ENCODE data around the gene EIF4E2.
"Not testable (repeated sequence)": the region's sequence is repeated elsewhere in the genome, so short reads cannot be mapped to it uniquely, and the experiment has no call there.

EIF4E2 gene

GRCh38 chr2:232521959-232522622 lies 28.4 kb upstream of the EIF4E2 start:
- DNase-seq (ENCODE audit: low read depth in 3 of 3, low spot score in 1 of 3) = peak; percentile 9 to 75 (median 41)

DNA sequence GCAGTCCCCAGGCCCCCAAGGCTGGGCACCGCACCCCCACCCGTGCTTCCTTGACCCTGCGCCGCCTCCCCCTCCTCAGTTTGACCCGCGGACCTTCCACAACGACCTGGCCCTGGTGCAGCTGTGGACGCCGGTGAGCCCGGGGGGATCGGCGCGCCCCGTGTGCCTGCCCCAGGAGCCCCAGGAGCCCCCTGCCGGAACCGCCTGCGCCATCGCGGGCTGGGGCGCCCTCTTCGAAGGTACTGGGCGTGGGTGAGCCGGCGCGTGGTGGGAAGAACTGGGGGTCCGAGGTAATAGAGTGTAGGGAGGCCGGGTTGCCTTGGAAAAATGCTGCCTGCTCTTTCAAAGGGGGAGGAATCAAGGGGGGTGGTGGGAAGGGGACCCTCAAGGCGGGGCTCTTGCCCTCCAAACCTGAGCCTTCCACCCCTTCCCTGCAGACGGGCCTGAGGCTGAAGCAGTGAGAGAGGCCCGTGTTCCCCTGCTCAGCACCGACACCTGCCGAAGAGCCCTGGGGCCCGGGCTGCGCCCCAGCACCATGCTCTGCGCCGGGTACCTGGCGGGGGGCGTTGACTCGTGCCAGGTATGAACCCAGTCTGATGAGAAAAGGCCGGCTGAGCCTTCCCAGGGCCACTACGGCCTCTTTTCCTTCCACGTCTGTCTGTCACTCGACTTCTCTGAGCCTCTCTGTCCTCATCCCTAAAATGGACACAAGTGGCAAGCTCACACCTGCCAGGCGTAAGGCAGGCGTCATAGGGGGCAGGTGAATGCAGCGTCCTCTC lies 27.7 kb upstream of the EIF4E2 start:
- no peak for DNase-seq (ENCODE audit: low read depth in 3 of 3, low spot score in 1 of 3)

DNA sequence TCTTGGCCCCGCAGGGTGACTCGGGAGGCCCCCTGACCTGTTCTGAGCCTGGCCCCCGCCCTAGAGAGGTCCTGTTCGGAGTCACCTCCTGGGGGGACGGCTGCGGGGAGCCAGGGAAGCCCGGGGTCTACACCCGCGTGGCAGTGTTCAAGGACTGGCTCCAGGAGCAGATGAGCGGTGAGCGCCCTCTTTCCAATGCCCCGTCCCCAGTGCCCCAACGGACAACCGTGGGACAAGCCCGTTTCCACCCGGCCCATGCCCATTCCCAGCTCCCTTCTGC lies 27.1 kb upstream of the EIF4E2 start:
- no peak for DNase-seq (ENCODE audit: low read depth in 3 of 3, low spot score in 1 of 3)

DNA sequence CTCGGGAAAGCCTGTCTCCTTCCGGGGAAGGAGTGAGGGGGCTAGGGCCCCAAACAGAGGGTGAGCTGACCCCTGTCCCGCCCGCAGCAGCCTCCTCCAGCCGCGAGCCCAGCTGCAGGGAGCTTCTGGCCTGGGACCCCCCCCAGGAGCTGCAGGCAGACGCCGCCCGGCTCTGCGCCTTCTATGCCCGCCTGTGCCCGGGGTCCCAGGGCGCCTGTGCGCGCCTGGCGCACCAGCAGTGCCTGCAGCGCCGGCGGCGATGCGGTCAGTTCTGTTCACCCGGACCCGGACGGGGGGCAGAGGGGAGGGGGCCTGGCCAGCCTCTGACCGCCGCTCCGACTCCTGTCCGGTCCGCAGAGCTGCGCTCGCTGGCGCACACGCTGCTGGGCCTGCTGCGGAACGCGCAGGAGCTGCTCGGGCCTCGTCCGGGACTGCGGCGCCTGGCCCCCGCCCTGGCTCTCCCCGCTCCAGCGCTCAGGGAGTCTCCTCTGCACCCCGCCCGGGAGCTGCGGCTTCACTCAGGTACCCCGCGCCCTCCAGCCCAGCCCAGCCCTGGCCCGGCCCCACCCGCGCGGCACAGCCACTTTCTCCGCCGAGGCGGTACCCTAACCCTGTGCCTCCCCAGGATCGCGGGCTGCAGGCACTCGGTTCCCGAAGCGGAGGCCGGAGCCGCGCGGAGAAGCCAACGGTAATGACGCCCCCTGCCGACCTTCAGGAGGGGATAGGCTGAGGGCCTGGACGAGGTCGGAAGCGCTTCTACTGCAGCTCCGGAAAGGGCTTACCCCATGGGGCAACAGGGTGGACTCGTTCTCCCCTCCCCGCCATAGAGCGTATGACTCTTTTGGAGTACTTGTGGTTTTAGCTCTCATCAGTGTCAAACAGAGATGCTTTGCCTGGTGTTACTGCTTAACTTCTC lies 26.5 kb upstream of the EIF4E2 start:
- no peak for DNase-seq (ENCODE audit: low read depth in 3 of 3, low spot score in 1 of 3)

- DNase-seq (ENCODE audit: low read depth in 3 of 3, low spot score in 1 of 3) = no peak
Observed at GRCh38 chr2:232524771-232525170, 25.7 kb upstream of the EIF4E2 start.

DNA sequence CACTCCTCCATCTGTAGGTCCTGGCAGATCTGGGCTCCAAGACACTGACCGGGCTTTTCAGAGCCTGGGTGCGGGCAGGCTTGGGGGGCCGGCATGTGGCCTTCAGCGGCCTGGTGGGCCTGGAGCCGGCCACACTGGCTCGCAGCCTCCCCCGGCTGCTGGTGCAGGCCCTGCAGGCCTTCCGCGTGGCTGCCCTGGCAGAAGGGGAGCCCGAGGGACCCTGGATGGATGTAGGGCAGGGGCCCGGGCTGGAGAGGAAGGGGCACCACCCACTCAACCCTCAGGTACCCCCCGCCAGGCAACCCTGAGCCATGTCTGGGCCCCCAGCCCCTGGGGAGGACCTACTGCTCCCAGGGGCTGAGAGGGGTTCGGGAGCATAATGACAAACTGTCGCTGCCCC lies 25.3 kb upstream of the EIF4E2 start:
- no peak for DNase-seq (ENCODE audit: low read depth in 3 of 3, low spot score in 1 of 3)

DNA sequence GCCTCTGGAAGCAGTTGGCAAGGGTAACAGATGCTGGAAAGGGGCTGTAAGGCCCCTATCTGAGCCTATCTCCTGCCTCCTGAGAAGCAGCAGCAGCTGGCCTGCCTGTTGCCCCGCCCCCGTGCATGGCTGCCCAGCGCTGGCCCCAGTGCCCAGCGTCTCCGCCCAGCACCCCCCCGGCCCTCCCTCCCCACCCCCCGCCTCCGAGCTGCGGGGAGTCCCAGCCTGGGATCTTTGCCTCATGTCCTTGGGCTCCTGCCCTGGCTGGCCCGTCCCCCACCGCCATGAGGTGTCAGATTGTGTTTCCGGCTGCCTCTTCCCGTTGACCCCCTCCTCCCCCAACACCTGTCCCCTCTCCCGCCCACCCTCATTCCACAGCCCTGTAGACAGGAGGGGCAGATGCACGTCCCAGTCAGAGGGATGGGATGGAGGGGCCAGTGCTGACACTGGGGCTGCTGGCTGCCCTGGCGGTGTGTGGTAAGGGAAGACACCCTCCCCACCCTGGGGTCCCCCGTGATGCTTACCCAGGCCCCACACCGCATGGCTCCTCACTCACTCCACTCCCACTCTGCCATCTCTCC lies 24.6 kb upstream of the EIF4E2 start, which contains the start of gene CHRND:
Gene CHRND (plus strand): TSS at position 370 of the 581 bp plus-strand sequence. CDS start 56 bp downstream, at position 426.
- no peak for DNase-seq (ENCODE audit: low read depth in 3 of 3, low spot score in 1 of 3)

DNA sequence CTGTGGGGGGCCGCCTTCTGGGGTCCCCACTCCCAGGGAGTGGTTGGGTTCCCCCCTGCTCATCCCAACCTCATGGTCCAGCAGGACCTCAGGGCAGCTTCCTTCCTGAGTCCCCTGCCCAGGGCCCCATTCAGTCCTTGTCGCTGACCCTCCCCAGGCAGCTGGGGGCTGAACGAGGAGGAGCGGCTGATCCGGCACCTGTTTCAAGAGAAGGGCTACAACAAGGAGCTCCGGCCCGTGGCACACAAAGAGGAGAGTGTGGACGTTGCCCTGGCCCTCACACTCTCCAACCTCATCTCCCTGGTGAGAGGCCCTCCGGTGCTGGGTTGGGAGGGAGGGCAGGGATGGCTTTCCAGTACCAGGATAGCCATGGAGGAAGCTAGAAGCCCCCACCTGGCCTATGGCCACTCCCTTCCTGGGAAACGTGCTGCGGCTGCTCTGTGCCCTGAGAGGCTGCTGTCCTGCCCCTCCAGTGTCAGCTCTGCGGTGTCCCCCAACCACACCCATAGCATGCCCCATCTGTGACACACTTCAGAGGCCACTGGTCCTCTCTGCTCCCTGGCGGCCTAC lies 24.0 kb upstream of the EIF4E2 start:
- no peak for DNase-seq (ENCODE audit: low read depth in 3 of 3, low spot score in 1 of 3)

GRCh38 chr2:232527905-232528470 lies 22.5 kb upstream of the EIF4E2 start:
- no peak for DNase-seq (ENCODE audit: low read depth in 3 of 3, low spot score in 1 of 3)

- DNase-seq (ENCODE audit: low read depth in 3 of 3, low spot score in 1 of 3) = no peak
Observed at GRCh38 chr2:232528746-232529460, 21.6 kb upstream of the EIF4E2 start.

- no peak for DNase-seq (ENCODE audit: low read depth in 3 of 3, low spot score in 1 of 3)
Observed at GRCh38 chr2:232529806-232530547, 20.5 kb upstream of the EIF4E2 start.

GRCh38 chr2:232530626-232531260 lies 19.7 kb upstream of the EIF4E2 start:
- DNase-seq (ENCODE audit: low read depth in 3 of 3, low spot score in 1 of 3) = no peak

GRCh38 chr2:232532419-232532818 lies 18.1 kb upstream of the EIF4E2 start:
- no peak for DNase-seq (ENCODE audit: low read depth in 3 of 3, low spot score in 1 of 3)

- DNase-seq (ENCODE audit: low read depth in 3 of 3, low spot score in 1 of 3) = not testable (repeated sequence)
Observed at GRCh38 chr2:232532821-232533220, 17.7 kb upstream of the EIF4E2 start.

- DNase-seq (ENCODE audit: low read depth in 3 of 3, low spot score in 1 of 3) = no peak
Observed at GRCh38 chr2:232533944-232534710, 16.4 kb upstream of the EIF4E2 start.

DNA sequence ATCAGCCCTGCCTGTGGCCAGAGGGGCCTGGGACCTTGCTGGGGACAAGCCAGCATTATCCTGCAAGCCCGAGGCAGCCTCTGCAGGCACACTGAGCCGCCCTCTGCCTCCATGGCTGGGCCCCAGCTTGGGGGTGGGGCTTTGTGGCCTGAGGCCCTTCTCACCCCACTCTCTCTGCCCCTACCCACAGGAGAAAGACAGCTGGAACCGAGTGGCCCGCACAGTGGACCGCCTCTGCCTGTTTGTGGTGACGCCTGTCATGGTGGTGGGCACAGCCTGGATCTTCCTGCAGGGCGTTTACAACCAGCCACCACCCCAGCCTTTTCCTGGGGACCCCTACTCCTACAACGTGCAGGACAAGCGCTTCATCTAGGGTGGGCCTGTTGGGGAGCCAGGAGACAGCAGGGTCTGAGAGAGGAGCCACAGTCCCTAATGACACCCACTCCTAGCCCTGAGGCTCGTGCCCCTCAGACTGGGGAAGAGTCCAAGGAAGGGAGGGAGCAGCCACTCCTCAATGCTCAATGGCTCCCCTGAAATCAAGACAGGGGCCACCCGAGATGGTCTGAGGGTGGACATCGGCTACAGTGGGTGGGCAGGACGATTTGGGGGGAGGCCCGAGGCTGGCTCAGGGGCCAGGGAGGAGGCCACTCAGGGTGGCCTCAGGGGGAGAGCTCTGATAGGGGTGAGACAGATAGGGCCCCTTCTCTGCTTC lies 15.4 kb upstream of the EIF4E2 start:
- DNase-seq (ENCODE audit: low read depth in 3 of 3, low spot score in 1 of 3) = no peak

GRCh38 chr2:232535761-232536530 lies 14.5 kb upstream of the EIF4E2 start:
- no peak for DNase-seq (ENCODE audit: low read depth in 3 of 3, low spot score in 1 of 3)
